ENCODE measurements around the gene FBXO39. TPM values are rescaled to one million over a fixed set of nuclear protein-coding genes. Genes with fewer than 3 reads are reported as not detected.

The FBXO39 gene
- total RNA-seq, 1 experiment from 2014 or later, result not detected

- no peaks in the 10 kb centered on the region for H3K4me1 ChIP-seq (ENCODE audit: control insufficient read depth, insufficient read depth, low read length)
- intact Hi-C loops (cut with micrococcal nuclease; ENCODE audit: unreplicated experiment), result no loop called here
- no peak overlapping the region for H3K4me3 ChIP-seq (ENCODE audit: low read depth in 2 of 2, low read length in 2 of 2)
- ChIA-PET CTCF (no interaction called here), POLR2A (no interaction called here)
- no peaks in the 10 kb centered on the region for H3K9me3 ChIP-seq (ENCODE audit: control insufficient read depth, insufficient read depth, low read depth, low read length)
- no TSS peak for BruUV-seq (replicated peaks)
- no peak overlapping the region for H3K27ac ChIP-seq (ENCODE audit: low read length)
- in situ Hi-C loops (cut with HindIII; ENCODE audit: low pct_unique_long_range_greater_than_20kb, low sequenced_read_pairs), result no loop called here
- H3K27me3 ChIP-seq (ENCODE audit: control insufficient read depth, insufficient read depth, low read length), result peaks cover 2% of the 10 kb centered on the region
- H3K36me3 ChIP-seq (ENCODE audit: control insufficient read depth, insufficient read depth, low read length), result no peaks in the 10 kb centered on the region
- DNase-seq (ENCODE audit: low read depth, low spot score) (no peak), ATAC-seq (no peak)
- TF ChIP-seq TCF7L2 (IDR thresholded peaks at IDR 0.05; ENCODE audit: low read depth, low read length) (no peak), CTCF (IDR thresholded peaks at IDR 0.05) (no peak), SIN3A (IDR thresholded peaks at IDR 0.05; ENCODE audit: borderline replicate concordance, insufficient read depth, low read depth, low read length) (no peak), POLR2AphosphoS5 (IDR thresholded peaks at IDR 0.05; ENCODE audit: low read depth, low read length) (no peak)
- TF ChIP-seq, protein P1, sequence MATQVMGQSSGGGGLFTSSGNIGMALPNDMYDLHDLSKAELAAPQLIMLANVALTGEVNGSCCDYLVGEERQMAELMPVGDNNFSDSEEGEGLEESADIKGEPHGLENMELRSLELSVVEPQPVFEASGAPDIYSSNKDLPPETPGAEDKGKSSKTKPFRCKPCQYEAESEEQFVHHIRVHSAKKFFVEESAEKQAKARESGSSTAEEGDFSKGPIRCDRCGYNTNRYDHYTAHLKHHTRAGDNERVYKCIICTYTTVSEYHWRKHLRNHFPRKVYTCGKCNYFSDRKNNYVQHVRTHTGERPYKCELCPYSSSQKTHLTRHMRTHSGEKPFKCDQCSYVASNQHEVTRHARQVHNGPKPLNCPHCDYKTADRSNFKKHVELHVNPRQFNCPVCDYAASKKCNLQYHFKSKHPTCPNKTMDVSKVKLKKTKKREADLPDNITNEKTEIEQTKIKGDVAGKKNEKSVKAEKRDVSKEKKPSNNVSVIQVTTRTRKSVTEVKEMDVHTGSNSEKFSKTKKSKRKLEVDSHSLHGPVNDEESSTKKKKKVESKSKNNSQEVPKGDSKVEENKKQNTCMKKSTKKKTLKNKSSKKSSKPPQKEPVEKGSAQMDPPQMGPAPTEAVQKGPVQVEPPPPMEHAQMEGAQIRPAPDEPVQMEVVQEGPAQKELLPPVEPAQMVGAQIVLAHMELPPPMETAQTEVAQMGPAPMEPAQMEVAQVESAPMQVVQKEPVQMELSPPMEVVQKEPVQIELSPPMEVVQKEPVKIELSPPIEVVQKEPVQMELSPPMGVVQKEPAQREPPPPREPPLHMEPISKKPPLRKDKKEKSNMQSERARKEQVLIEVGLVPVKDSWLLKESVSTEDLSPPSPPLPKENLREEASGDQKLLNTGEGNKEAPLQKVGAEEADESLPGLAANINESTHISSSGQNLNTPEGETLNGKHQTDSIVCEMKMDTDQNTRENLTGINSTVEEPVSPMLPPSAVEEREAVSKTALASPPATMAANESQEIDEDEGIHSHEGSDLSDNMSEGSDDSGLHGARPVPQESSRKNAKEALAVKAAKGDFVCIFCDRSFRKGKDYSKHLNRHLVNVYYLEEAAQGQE (IDR thresholded peaks at IDR 0.05; ENCODE audit: insufficient read depth in 1 of 2, low read depth in 2 of 2, low read length in 1 of 2), result no peak
These were observed 21.8 kb downstream of the FBXO39 start for GRCh38 chr17:6797718-6798351.

DNA sequence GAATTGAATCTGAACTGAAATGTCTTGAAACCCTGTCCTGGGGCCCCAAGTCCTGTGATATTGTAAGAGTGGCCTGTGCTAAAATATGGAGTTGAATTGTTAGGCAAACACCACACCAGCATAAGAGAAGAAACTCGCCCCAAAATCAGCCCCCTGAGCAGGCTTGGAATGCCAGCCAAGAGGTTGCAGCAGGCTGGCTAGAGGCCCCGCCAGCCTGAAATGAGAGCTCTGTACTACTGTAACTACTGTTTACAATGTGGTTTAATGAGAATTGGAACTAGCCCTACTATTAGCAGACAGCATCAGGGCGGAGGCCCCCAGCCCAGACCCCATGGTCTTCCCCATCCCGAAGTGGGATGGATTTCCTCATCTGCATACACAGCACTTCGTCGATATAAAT, 23.7 kb downstream of the FBXO39 start:
- ChIA-PET POLR2A (no interaction called here), CTCF (no interaction called here)
- Histone ChIP-seq H3K36me3 (ENCODE audit: control insufficient read depth, insufficient read depth, low read length) (no peaks in the 10 kb centered on the region), H3K27me3 (ENCODE audit: control insufficient read depth, insufficient read depth, low read length) (peaks cover 1% of the 10 kb centered on the region), H3K27ac (ENCODE audit: low read length) (no peak overlapping the region), H3K4me1 (ENCODE audit: control insufficient read depth, insufficient read depth, low read length) (no peaks in the 10 kb centered on the region), H3K4me3 (ENCODE audit: low read depth in 2 of 2, low read length in 2 of 2) (no peak overlapping the region), H3K9me3 (ENCODE audit: control insufficient read depth, insufficient read depth, low read depth, low read length) (no peaks in the 10 kb centered on the region)
- no peak for DNase-seq (ENCODE audit: low read depth, low spot score)
- intact Hi-C loops (cut with micrococcal nuclease; ENCODE audit: unreplicated experiment), result loop anchor here (1.0 kb wide), 1 partner anchor 133 kb away; no protein-coding TSS in a partner anchor
- in situ Hi-C loops (cut with HindIII; ENCODE audit: low pct_unique_long_range_greater_than_20kb, low sequenced_read_pairs), result no loop called here
- no TSS peak for BruUV-seq (replicated peaks)
- no peak for TF ChIP-seq CTCF (IDR thresholded peaks at IDR 0.05)
- no peak for ATAC-seq
